ENCODE data around the gene LDLRAD4.

Gene LDLRAD4

DNA sequence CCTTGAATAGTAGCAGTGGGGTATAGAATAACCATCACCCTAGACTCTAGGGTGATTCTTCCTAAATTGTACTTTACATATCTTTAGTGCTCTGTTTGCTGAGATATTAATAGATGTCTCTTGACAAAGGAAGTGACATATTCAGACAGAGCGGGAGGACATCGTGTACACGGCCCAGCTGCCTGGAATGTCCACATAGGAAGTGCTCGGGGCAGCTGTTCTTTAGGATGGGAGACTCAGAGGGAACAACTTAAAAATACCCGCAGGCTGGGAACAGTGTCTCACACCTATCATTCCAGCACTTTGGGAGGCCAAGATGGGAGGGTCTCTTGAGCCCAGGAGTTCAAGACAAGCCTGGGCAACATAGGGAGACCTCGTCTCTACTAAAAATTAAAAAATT, 301.7 kb downstream of the LDLRAD4 start:
- no peak for DNase-seq (ENCODE audit: low spot score)

GRCh38 chr18:13520741-13521140, 302.2 kb downstream of the LDLRAD4 start:
- DNase-seq (ENCODE audit: low spot score) = no peak

DNA sequence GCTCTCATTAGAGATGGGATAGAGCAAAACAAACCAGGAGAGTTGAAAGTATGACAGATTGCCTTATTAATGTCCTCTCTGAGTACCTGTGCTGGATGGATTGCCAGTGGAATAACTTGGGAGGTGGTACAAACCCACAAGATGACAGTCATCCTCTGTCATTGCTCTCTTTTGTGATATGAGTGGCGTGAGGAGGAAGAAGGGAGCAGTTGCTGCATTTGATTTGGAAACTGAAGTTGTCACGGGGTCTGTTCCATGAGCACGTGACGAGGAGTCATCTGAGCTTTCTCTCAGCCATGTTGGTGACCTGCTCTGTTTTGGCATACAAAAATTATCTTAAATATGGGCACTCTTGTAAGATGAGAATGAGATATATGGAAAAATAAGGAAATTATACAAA, 302.9 kb downstream of the LDLRAD4 start:
- DNase-seq (ENCODE audit: low spot score) = no peak

- DNase-seq (ENCODE audit: low spot score) = no peak
Observed at GRCh38 chr18:13522256-13522655, 303.7 kb downstream of the LDLRAD4 start.

DNA sequence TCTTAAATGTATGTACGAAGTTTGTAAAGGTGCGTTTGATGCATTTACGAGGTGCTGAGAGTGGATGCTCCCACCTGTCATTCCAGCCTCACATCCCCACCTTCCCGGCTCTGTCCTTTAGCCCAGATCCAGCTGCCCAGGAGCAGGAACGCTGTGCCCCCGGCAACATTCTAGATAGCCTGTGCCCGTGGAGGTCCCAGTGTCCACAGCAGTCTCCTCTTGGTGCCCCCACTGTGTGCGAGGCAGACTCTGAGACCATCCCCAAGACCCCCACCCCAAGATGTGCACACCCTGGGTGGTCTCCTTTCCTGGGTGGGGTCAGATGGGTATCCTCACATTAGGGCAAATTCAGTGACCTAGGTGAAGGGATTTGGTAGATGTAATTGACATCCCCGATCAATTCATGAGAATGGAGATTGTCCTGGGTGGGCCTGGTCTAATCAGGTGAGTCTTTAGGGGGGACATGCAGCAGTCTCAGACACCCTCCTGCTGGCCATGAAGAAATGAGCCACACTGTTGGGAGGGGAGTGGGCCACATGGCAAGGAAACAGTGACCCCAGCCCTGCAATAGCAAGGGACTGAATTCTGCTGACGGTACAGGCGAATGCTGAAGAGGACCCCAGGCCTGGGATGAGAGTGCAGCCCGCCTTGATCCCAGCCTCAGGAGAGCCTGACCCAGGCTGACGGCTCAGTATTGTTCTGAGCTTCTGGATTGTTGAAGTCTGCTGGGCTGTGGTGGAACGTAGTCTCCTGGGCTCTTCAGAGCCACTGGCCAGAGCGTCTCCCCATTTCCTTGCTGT, 304.5 kb downstream of the LDLRAD4 start:
- DNase-seq (ENCODE audit: low spot score) = no peak

DNA sequence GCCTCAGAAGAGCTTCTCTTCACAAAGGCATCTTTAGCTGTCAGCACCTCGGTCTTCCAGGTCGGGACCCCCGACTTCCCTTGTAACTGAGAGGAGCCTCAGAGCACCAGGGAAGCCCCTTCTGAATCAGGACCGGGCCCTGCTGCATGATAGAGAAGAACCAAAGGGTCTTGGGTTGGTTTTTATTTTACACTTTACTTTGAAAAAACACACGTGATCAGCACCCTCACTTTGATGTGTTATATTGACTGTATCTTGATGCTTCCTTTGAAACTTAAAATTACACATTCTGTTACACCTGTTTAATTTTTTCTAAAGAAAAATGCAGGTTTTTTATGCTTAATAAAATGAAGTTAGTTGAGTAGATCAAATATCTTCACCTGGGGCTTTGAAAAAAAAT, 305.5 kb downstream of the LDLRAD4 start:
- DNase-seq (ENCODE audit: low spot score) = no peak

DNA sequence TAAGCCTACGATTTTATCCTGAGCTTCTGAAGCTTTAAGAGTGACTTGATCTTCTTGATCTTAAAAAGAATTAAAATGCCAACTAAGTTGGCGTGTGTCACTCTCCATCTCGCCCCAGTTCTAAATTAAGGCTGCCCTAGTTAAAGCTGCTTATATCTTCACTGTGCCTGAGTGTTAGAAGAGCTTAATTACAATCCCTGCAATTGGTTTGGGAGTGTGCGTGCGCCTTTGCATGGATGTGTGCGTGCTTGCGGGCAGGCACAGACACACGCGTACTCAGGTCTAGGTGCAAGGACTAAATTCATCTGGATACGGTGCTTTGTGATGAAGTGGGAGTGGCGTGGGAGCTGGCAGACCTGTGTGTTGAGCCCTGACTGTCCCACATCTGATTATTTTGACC, 306.3 kb downstream of the LDLRAD4 start:
- no peak for DNase-seq (ENCODE audit: low spot score)

DNA sequence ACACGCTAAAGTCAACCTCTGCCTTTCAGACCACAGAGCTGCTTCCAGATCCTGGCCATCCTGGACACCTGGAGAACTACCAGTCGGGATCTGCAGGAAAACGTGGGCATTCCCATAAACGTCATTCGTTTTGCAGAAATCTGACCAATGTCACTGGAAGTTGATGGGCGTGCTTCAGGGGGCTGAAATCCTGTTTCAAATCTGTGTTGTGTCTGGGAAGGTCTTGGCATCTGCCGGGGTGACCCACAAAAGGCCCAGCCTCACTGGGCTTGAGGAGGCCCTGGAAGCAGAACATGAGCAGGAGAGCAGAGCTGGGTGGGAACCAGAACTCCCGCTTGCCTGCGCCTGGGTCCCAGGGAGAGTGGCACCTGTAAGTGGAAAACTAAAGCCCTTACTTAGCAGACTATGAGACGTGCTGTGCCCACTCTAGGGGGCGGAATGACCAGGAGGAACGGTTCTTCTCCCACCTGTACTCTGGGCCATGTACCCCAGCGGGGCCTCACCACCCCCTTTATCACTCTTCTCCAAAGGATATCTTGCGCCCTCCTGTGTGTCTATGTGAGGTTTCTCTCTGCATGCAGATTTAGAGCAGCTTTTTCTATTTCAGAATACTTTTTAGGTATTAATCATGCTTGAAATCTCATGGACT, 306.9 kb downstream of the LDLRAD4 start:
- DNase-seq (ENCODE audit: low spot score) = no peak

DNA sequence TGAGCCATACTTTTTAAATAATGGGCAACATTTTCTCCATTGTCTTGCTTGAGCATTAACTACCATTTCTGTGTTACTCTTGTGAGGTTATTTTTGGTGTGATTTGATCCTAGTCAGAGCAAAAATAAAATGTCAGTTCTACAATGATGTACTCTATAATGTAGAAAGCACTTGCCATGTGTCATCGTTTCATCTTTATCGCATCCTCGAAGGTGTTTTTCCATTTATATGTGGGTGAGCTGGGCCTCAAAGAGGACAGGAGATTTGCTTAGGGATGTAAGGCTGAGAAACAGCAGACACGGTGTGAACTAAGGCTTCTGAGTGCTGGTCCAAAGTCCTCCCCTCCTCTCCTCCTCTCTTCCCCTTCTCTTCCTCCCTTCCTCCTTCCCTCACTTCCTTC, 308.0 kb downstream of the LDLRAD4 start:
- no peak for DNase-seq (ENCODE audit: low spot score)

GRCh38 chr18:13527256-13527655, 308.7 kb downstream of the LDLRAD4 start:
- DNase-seq (ENCODE audit: low spot score) = no peak

DNA sequence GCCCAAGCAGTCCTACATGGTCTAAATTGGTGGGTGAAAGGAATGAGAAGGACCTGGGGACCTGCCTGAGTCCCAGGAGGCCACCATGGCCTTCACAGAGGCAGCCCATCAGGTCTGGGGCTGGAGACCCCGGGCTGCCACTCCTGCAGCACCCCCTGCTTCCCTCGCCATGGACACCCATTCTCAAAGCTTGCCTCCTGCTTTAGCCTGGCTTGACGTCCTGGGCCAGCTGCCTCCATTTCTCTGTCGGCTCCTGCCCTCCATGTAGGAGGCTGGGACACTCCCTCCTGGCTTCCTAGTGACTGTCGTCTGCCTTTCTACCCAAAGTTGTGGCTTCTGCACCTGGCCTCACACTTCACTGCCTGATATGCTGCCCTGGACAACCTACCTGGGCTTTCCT, 309.2 kb downstream of the LDLRAD4 start:
- DNase-seq (ENCODE audit: low spot score) = no peak

DNA sequence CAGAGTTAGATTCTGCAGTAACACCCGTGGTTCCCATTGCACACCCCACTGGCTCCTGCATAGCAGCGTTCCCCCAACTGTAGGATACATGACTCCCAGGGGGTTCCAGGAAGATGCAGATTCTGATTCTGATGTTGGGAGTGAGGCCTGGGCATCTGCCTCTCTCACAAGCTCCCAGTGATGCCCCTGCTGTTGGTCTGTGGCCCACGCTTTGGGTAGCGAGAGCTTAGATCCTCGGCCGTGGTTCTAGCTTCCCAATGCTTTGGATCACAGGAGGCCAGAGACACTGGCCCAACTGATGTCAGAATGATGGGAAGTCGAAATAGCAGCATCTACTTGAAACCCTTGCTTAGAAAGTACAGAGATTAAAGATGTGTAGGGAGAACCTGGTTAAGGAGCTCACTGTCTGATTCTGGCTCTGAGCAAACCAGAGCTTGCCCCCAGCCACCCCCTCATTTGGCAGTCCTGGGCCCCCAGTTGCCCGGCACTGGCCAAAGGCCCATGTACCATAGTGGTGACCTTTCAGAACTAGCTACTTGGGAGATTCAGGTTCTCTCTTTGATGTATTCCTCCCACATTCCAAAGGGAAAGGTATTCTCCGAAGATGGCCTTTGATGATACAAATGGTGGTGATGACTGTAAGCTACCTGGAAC, 310.3 kb downstream of the LDLRAD4 start:
- DNase-seq (ENCODE audit: low spot score) = no peak

DNA sequence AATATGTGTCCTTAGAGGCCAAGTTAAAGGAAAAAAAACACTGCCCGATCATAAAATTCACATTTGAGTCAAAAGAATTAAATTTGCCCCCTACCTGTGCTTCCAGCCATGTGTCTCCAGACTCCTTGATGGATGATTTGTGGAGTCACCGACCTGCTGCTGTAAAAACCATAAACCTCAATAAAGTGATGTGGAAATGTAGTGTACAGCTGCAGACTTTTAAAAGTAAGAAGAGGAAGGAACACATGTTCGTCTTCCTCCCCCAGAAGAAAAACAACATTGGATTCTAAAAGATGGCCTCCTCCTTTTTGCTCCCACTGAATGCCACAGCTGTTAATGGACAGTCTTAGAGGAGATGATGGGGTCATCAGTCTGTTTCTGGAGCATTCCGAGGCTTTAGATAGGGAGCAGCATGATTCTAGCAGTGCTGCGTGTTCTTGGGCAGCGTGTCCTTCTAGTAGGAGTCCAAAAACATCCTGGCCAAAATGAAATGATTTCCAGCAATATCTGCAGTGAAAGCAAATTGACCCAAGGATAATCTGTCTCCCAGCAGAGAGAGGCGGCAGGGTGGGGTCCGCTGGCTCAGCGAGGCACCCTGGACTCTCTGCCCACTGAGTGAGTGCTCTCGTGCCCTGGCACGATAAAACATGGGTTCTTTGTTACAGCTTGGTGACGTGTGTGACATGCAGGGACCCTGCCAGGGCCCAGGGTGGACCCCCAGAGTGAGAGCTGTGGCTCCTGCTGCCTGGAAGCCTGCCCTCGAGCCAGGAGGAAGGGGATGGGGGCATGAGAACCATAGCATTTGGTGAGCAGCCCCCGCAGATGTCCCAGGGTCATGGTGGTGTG, 311.7 kb downstream of the LDLRAD4 start:
- no peak for DNase-seq (ENCODE audit: low spot score)

GRCh38 chr18:13530879-13531387, 312.4 kb downstream of the LDLRAD4 start:
- peak; percentile 50 for DNase-seq (ENCODE audit: low spot score)

DNA sequence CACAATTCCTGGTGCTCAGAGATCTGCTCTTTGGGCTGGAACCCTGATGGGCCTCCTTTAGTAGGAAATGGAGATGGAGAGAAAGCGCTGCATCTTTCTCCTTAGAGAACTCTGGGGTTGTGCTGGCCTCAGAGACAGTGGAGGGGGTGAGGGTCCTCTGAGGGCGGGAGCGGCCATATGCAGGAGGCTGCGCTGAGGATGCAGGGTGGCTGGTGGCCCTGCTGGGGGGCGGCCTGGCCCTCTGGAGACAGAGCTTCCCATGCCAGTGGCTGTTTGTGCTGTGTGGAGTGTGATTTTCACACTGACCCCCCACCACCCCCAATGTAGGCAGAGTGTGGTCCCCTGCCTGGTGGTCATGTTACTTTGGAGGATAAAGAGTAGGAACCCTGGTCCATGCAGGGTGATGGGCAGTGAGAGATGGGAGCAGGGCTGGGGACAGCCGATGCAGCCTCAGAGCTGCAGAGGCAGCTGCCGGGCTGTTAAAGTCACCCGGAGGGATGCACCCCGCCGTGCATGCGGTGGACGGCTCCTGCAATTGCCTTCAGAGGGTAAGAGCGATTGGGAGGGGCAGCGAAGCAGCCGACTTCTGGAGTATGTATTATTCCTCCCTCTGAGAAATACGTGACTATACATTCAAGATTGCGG, 313.2 kb downstream of the LDLRAD4 start:
- DNase-seq (ENCODE audit: low spot score) = no peak

GRCh38 chr18:13532406-13533075, 314.0 kb downstream of the LDLRAD4 start:
- DNase-seq (ENCODE audit: low spot score) = no peak

DNA sequence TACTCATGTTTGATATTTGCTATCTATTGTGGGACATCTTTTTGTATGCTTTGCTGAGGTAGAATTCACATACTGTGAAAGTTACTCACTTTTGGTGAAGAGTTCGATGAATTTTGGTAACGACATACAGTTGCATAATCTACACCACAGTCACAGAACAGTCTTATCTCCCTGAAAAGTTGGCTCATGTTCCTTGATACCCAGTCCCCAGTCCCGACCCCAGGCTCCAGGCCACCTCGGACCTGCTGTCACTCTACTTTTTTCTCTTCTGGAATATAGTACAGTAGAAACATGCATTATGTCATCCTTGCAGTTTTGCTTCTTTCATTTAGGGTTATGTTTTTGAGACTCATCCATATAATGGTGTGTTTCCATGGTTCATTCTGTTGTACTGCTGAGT, 316.1 kb downstream of the LDLRAD4 start:
- no peak for DNase-seq (ENCODE audit: low spot score)

DNA sequence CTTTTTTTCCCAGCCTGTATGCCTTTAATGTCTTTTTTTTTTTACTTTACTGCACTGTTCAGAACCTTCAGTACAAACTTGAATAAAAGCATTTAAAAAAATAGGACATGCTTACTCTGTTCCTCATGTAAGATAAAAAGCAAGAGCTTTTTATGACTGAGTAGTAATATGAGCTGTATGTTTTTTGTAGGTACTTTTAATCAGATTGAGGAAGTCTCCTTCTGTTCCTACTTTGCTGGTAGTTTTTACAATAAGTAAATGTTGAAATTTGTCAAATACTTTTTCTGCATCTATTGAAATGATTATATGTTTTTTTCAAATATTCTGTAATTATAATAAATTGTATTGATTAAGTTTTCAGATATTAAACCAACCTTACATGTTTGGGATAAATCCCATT, 318.0 kb downstream of the LDLRAD4 start:
- no peak for DNase-seq (ENCODE audit: low spot score)

DNA sequence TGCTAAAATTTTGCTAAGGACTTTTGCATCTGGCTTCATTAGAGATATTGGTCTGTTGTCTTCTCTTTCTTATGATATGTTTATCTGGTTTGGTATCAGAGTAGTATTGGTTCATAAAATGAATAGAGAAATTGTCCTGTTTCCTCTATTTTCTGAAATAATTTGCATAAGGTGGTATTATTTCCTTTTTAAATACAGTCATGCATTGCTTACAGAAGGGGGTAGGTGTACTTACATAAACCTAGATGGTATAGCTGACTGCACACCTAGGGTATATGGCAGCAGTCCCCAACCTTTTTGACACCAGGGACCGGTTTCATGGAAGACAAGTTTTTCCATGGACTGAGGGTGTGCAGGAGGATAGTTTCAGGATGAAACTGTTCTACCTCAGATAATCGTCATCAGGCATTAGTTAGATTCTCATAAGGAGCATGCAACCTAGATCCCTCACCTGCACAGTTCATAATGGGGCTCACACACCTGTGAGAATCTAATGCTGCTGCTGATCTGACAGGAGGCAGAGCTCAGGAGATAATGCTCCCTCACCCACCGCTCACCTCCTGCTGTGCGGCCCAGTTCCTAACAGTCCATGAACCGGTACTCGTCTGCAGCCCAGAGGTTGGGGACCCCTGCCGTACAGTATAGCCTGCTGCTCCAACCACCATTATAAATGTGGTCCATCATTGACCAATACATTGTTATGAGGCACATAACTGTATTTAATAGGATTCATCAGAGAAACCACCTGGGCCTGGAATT, 318.6 kb downstream of the LDLRAD4 start:
- no peak for DNase-seq (ENCODE audit: low spot score)

DNA sequence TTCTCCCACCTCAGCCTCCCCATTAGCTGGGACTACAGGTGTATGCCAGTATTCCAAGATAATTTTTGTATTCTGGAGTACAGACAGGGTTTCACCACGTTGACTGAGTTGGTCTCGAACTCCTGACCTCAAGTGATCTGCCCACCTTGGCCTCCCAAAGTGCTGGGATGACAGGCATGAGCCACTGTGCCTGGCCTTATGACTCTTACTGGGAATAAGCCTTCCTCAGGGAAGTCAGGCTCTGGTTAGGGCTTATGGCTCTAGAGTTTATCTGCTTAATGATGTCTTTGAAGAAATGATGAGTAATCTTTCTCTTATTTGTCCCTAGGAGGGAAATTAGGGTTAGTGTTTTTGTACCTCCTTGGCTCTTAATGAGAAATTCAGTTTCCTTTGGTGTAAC, 320.1 kb downstream of the LDLRAD4 start:
- DNase-seq (ENCODE audit: low spot score) = no peak
